PFSK-1 (cell line): Measurements from ENCODE around the gene SEPTIN1.
A peak's percentile ranks its signal among the peaks of the same experiment; 100 is the strongest.

Source experiments
- FOXP2 ChIP-seq: optimal IDR thresholded peaks from 2 replicates; pipeline ENCODE3; 2011; ENCODE audit warnings: borderline replicate concordance, control low read depth, inconsistent platforms; ENCODE audit not compliant: insufficient read depth; ENCODE audit errors: extremely low read length, extremely low read depth
- POLR2AphosphoS5 ChIP-seq: IDR thresholded peaks from 2 replicates; pipeline ENCODE4 v1.6.1; 2012; ENCODE audit warnings: low read depth, mild to moderate bottlenecking, control low read depth, low read length, moderate library complexity
- REST ChIP-seq, 2 experiments: IDR thresholded peaks; 2 replicates each; pipeline versions ENCODE4 v1.6.1 to v1.8.0; 2011 to 2012; ENCODE audit warnings: low read depth in 2 of 2, low read length in 2 of 2, control low read depth in 1 of 2, inconsistent platforms in 1 of 2, mild to moderate bottlenecking in 1 of 2, moderate library complexity in 1 of 2; ENCODE audit not compliant: insufficient read depth in 1 of 2
- SIN3A ChIP-seq: IDR thresholded peaks from 2 replicates; pipeline ENCODE4 v1.6.1; 2012; ENCODE audit warnings: mild to moderate bottlenecking, low read length, moderate library complexity, borderline replicate concordance; ENCODE audit not compliant: insufficient read depth
- TAF1 ChIP-seq: IDR thresholded peaks from 2 replicates; pipeline ENCODE4 v1.6.1; 2012; ENCODE audit warnings: low read length, control low read depth, borderline replicate concordance; ENCODE audit not compliant: insufficient read depth

SEPTIN1 gene

GRCh38 chr16:30383521-30383920 lies 1.2 kb upstream of the SEPTIN1 start:
- TF ChIP-seq FOXP2 (no peak), REST (IDR thresholded peaks at IDR 0.05; ENCODE audit: insufficient read depth in 1 of 2, low read depth in 2 of 2, low read length in 2 of 2) (no peak), TAF1 (no peak), SIN3A (no peak), POLR2AphosphoS5 (no peak)

GRCh38 chr16:30381291-30382041 lies 895 bp downstream of the SEPTIN1 start:
- TF ChIP-seq POLR2AphosphoS5: 0 out of 2 replicates have a peak, but pooled peaks have one; percentile 27
- TF ChIP-seq REST (IDR thresholded peaks at IDR 0.05; ENCODE audit: insufficient read depth in 1 of 2, low read depth in 2 of 2, low read length in 2 of 2): no peak

GRCh38 chr16:30380803-30381208 lies 1.6 kb downstream of the SEPTIN1 start:
- TF ChIP-seq SIN3A (no peak), POLR2AphosphoS5 (no peak), REST (IDR thresholded peaks at IDR 0.05; ENCODE audit: insufficient read depth in 1 of 2, low read depth in 2 of 2, low read length in 2 of 2) (no peak), TAF1 (no peak), FOXP2 (no peak)

GRCh38 chr16:30380072-30380802 lies 2.1 kb downstream of the SEPTIN1 start:
- no peak for TF ChIP-seq TAF1
- TF ChIP-seq FOXP2: no peak
- TF ChIP-seq POLR2AphosphoS5: no peak
- TF ChIP-seq REST (IDR thresholded peaks at IDR 0.05; ENCODE audit: insufficient read depth in 1 of 2, low read depth in 2 of 2, low read length in 2 of 2): no peak
- TF ChIP-seq SIN3A: no peak
